IPS-15b (cell line): ENCODE results near the gene NANOS3.
A peak's percentile ranks its signal among the peaks of the same experiment; 100 is the strongest.

ENCODE experiments used
- H3K27me3 ChIP-seq: one replicate; pipeline ENCODE4 v1.6.1; 2013; ENCODE audit warnings: low read length; ENCODE audit not compliant: control insufficient read depth, insufficient read depth
- H3K36me3 ChIP-seq: one replicate; pipeline ENCODE4 v1.6.1; 2013; ENCODE audit warnings: low read length; ENCODE audit not compliant: control insufficient read depth, insufficient read depth
- H3K4me1 ChIP-seq: one replicate; pipeline ENCODE4 v1.6.1; 2013; ENCODE audit warnings: mild to moderate bottlenecking, low read length; ENCODE audit not compliant: control insufficient read depth, insufficient read depth
- H3K4me3 ChIP-seq: one replicate; pipeline ENCODE4 v1.5.1; 2013; ENCODE audit warnings: low read depth, low read length
- H3K9ac ChIP-seq: one replicate; pipeline ENCODE4 v1.6.1; 2013; ENCODE audit warnings: low read depth, mild to moderate bottlenecking, low read length
- H3K9me3 ChIP-seq: one replicate; pipeline ENCODE4 v1.6.1; 2013; ENCODE audit warnings: mild to moderate bottlenecking, low read length; ENCODE audit not compliant: control insufficient read depth, insufficient read depth

Gene NANOS3

GRCh38 chr19:13876834-13877233, at the start of gene NANOS3:
NANOS3 (plus strand) TSS chr19:13877134; CDS start chr19:13877249, 115 bp downstream.
- Histone ChIP-seq H3K9me3 (no peaks in the 10 kb centered on the region), H3K36me3 (no peaks in the 10 kb centered on the region), H3K4me3 (no peak within 1 kb of the TSS), H3K9ac (no peak within 1 kb of the TSS), H3K4me1 (peaks cover 10% of the 10 kb centered on the region), H3K27me3 (peaks cover 39% of the 10 kb centered on the region)

- H3K9me3 ChIP-seq, result no peaks in the 10 kb centered on the region
- no peaks in the 10 kb centered on the region for H3K4me1 ChIP-seq
- H3K9ac ChIP-seq, result no peak overlapping the region
- H3K4me3 ChIP-seq, result no peak overlapping the region
- peaks cover 15% of the 10 kb centered on the region for H3K36me3 ChIP-seq
- H3K27me3 ChIP-seq, result no peaks in the 10 kb centered on the region
Measured at GRCh38 chr19:13827656-13828055, 49.3 kb upstream of the NANOS3 start.

- H3K4me1 ChIP-seq, result no peaks in the 10 kb centered on the region
- H3K27me3 ChIP-seq, result no peaks in the 10 kb centered on the region
- peaks cover 12% of the 10 kb centered on the region for H3K36me3 ChIP-seq
- H3K9me3 ChIP-seq, result no peaks in the 10 kb centered on the region
- no peak overlapping the region for H3K9ac ChIP-seq
- H3K4me3 ChIP-seq, result no peak overlapping the region
Measured at GRCh38 chr19:13830114-13830740, 46.7 kb upstream of the NANOS3 start.

DNA sequence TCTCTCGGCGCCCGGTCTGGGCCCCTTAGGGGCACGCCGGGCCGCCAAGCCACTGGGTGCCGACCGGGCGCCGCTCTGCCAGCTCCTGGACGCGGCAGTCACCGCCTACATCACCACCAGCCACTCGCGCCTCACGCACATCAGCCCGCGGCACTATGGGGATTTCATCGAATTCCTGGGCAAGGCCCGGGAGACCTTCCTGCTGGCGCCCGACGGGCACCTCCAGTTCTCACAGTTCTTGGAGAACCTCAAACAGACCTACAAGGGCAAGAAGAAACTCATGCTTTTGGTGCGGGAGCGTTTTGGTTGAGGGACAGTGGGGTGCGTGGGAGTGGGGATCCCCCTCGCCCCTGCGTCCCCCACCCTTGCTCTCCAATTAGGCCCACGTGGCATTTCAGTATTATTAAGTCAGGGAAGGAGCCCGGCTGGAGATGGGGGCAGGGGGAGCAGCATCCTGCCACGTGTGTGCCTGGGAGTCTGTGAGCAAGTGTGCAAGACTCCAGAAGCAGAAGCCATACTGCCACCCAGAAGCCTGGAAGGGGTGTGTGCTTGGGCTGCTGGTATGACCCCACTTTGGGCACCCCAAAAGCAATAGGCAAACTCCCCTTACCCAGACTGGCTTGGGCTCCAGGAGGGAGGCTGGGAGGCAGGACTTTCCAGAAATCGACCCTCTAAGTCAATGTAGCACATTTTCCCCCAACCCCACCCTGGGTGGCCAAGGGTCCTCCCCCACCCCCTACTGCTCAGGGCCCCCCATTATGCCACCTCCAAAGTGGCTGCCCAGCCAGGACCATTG, 46.0 kb upstream of the NANOS3 start:
- Histone ChIP-seq H3K36me3 (peaks cover 12% of the 10 kb centered on the region), H3K4me3 (no peak overlapping the region), H3K27me3 (no peaks in the 10 kb centered on the region), H3K4me1 (no peaks in the 10 kb centered on the region), H3K9ac (no peak overlapping the region), H3K9me3 (no peaks in the 10 kb centered on the region)

- no peak overlapping the region for H3K9ac ChIP-seq
- H3K36me3 ChIP-seq, result peaks cover 12% of the 10 kb centered on the region
- H3K4me1 ChIP-seq, result no peaks in the 10 kb centered on the region
- H3K27me3 ChIP-seq, result no peaks in the 10 kb centered on the region
- H3K9me3 ChIP-seq, result no peaks in the 10 kb centered on the region
- H3K4me3 ChIP-seq, result no peak overlapping the region
Measured at GRCh38 chr19:13831537-13832467, 45.1 kb upstream of the NANOS3 start.

DNA sequence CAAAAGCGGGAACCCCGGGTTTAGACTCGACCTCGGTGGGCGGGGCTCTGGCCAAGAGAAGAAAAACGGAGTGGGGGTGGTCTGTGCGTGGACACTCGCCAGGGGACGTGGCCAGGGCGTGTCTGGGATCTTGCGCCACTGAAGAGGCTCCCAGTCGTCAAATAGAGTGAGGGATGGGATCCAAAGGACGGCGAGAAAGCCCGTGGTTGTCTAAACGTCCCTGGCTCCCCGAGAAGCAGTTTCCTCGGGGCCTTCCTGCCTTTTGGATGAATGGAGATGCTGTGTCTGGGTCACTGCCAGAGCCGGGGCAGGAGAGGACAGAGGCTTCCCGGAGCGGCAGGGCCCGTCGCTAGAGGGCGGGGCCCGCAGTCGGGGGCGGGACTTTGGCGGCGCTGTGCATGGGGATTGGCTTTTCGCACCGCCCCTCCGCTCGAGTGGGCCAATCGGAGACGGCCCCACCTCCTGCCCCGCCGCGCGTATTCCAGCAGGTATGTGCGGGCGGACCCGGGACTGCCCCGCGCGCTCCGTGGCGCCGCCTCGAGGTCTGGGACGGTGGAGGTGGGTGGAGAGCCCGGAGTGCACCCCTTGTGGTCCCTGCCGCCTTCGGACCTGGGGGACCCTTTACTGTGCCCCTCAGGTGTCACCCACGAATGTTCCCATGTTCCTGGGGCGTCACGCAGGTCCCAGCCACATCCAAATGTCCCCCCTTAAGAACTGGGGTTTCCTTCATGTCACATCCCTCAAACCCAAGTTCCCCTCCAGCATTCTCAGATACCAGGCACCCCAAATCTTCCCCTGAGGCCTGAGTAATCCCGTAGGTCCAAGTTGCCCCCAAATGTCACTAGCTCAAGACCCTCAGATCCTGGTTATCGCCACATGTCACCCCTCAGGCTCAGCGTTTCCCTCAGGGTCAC, 43.3 kb upstream of the NANOS3 start:
- Histone ChIP-seq H3K27me3 (no peaks in the 10 kb centered on the region), H3K9me3 (no peaks in the 10 kb centered on the region), H3K36me3 (peaks cover 6% of the 10 kb centered on the region), H3K4me1 (no peaks in the 10 kb centered on the region), H3K4me3 (peak overlapping the region; percentile 66), H3K9ac (peak overlapping the region; percentile 76)

- H3K9ac ChIP-seq, result no peak overlapping the region
- peaks cover 5% of the 10 kb centered on the region for H3K36me3 ChIP-seq
- H3K4me3 ChIP-seq, result no peak overlapping the region
- no peaks in the 10 kb centered on the region for H3K9me3 ChIP-seq
- no peaks in the 10 kb centered on the region for H3K4me1 ChIP-seq
- no peaks in the 10 kb centered on the region for H3K27me3 ChIP-seq
Measured at GRCh38 chr19:13834244-13835069, 42.5 kb upstream of the NANOS3 start.

- Histone ChIP-seq H3K4me3 (no peak overlapping the region), H3K4me1 (no peaks in the 10 kb centered on the region), H3K9ac (no peak overlapping the region), H3K9me3 (no peaks in the 10 kb centered on the region), H3K36me3 (no peaks in the 10 kb centered on the region), H3K27me3 (no peaks in the 10 kb centered on the region)
Measured at GRCh38 chr19:13835791-13836723, 40.9 kb upstream of the NANOS3 start.

DNA sequence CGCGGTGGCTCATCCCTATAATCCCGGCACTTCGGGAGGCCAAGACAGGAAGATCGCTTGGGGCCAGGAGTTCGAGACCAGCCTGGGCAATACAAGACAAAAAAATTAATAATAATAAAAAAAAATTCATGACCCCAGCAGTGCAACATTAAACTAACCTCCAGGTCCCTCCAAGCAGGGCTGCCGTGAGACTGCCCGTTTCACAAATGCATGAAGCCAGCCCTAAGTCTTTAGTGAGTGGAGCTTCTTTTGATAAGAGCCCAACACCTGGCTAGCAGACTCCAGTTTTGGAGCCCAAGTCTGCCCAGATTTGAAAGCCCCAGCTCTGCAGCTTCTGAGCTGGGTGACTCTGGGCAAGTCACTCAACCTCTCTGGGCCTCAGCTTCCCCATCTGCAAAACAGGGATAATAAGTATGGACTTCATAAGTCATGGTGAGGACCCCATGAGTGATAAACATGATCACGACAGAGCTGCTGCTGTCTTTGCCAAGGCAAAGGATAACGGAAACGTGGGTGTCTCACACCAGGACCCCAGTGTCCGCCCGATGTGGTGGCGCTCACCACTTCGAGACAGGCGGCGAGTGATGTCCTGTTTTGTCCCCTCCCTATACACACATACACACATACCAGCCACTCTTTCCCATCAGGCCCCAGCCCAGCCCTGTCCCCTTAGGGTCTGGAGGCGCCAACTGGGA, 38.4 kb upstream of the NANOS3 start:
- Histone ChIP-seq H3K9ac (no peak overlapping the region), H3K4me1 (no peaks in the 10 kb centered on the region), H3K4me3 (no peak overlapping the region), H3K27me3 (no peaks in the 10 kb centered on the region), H3K36me3 (no peaks in the 10 kb centered on the region), H3K9me3 (no peaks in the 10 kb centered on the region)
